Keratinocyte (primary cell): ENCODE data around the gene RNPEPL1.

Experiments used
- CTCF ChIP-seq, 3 experiments: IDR thresholded peaks in 1 of 3; conservative IDR thresholded peaks in 1 of 3; optimal IDR thresholded peaks in 1 of 3; 2 replicates in 2 of 3; 3 replicates in 1 of 3; pipeline versions ENCODE3 to v1.5.1; 2011; ENCODE audit warnings: low read length in 3 of 3, mild to moderate bottlenecking in 3 of 3, moderate library complexity in 2 of 3, control low read depth in 1 of 3, inconsistent platforms in 1 of 3; ENCODE audit not compliant: insufficient read depth in 2 of 3; ENCODE audit errors: extremely low read depth in 1 of 3
- EZH2 ChIP-seq: IDR thresholded peaks from one replicate; pipeline ENCODE4 v1.6.1; 2012; ENCODE audit warnings: inconsistent platforms, mild to moderate bottlenecking, low read length, moderate library complexity

- no peak for TF ChIP-seq CTCF (optimal IDR thresholded peaks at IDR 0.05 in 1 of 3, IDR thresholded peaks at IDR 0.05 in 1 of 3, conservative IDR thresholded peaks at IDR 0.05 in 1 of 3; ENCODE audit: extremely low read depth in 1 of 3, insufficient read depth in 2 of 3, low read length in 3 of 3)
- no peak for TF ChIP-seq EZH2
These were observed 33.5 kb downstream of the RNPEPL1 start for GRCh38 chr2:240601831-240602160.
